GM13976 (cell line): ENCODE results near the gene RRP1.

ENCODE experiments used
- DNase-seq: peaks from one replicate; pipeline ENCODE4 v3.0.0; 2012; ENCODE audit warnings: low spot score
- CTCF ChIP-seq: IDR thresholded peaks from 2 replicates; pipeline ENCODE4 v1.5.1; 2012; ENCODE audit warnings: borderline replicate concordance, mild to moderate bottlenecking; ENCODE audit not compliant: insufficient read depth; ENCODE audit errors: extremely low read depth, missing control alignments, control extremely low read depth
- in situ Hi-C: fragments of 300-500 bp; cut with MboI; formaldehyde crosslinking; loops from one replicate; pipeline ENCODE4 v1.12.0; 2022; ENCODE audit warnings: low sequenced_read_pairs, mixed read lengths, inconsistent platforms; ENCODE audit not compliant: unreplicated experiment

The RRP1 gene

GRCh38 chr21:43824333-43825241, 35.2 kb downstream of the RRP1 start:
- DNase-seq: no peak
- in situ Hi-C loops: loop anchor here (25.0 kb wide), 2 partner anchors 463 to 638 kb away; partner anchors contain the start of genes AIRE and LRRC3
- TF ChIP-seq CTCF: no peak

GRCh38 chr21:43825242-43825935, 36.0 kb downstream of the RRP1 start:
- DNase-seq: no peak
- in situ Hi-C loops: loop anchor here (25.0 kb wide), 1 partner anchor 637 kb away; the partner anchor contains the start of gene LRRC3
- TF ChIP-seq CTCF: no peak

DNA sequence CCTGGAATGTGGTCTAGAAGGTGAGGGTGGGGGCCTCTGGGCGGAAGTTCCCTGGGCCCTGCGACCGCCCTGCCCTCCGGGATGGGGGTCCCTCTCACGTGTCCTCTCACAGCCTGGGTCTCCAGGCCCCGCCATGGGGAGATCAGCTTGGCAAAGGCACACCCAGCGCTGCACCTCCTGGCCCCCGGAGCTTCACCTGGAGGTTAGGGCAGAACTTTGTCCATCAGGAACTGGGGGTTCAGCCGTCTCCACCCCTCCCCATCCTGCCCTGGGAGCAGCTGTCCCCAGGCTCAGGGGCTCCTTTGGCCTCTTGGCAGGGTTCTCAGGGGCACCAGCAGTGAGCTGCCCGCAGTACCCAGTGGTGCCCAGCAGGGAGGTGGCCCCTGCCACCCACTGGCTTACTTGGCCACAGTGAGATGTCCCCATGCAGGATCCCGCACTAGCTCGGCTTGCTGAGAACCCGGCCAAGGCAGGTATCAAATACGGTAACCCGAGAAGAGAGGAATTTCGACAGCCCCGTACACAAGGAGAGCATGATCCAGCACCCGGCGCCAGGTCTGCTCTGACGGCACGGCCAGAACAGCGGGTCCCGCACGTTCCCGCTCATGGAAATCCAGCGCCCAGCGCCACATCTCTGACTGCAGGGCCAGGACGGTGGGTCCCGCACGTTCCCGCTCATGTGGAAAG, 36.7 kb downstream of the RRP1 start:
- in situ Hi-C loops: loop anchor here (25.0 kb wide), 1 partner anchor 636 kb away; the partner anchor contains the start of gene LRRC3
- TF ChIP-seq CTCF: no peak
- DNase-seq: no peak

DNA sequence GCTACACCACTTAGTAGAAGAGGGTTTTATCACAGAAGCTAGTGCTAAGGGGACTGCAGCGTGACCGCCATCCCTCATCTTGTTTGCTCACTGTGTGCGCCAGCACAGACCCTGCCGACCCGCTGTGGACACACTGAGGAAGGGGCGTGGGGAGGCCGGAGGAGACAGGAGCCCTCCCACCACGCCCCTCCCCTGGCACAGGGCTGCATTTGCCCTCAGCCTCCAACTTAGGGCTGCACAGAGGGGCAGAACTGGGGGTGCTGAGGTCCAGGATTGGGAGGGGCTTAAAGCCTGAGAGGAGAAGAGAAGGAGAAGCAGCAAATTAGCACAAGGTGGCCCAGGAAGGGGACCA, 37.2 kb downstream of the RRP1 start:
- TF ChIP-seq CTCF: no peak
- in situ Hi-C loops: loop anchor here (25.0 kb wide), 1 partner anchor 636 kb away; the partner anchor contains the start of gene LRRC3
- no peak for DNase-seq

GRCh38 chr21:43827015-43827611, 37.7 kb downstream of the RRP1 start:
- TF ChIP-seq CTCF: no peak
- DNase-seq: no peak
- in situ Hi-C loops: loop anchor here (25.0 kb wide), 1 partner anchor 635 kb away; the partner anchor contains the start of gene LRRC3

- in situ Hi-C loops: loop anchor here (25.0 kb wide), 1 partner anchor 633 kb away; the partner anchor contains the start of gene LRRC3
- TF ChIP-seq CTCF: no peak
- no peak for DNase-seq
Observed at GRCh38 chr21:43829161-43829560, 39.8 kb downstream of the RRP1 start.
